ENCODE data around the gene LRMDA. TPM values are rescaled to one million over a fixed set of nuclear protein-coding genes. Genes with fewer than 3 reads are reported as not detected.

Gene LRMDA
- total RNA-seq, 3 donors from 2014 or later: 8.3 to 17.1 (median 11.1) TPM

DNA sequence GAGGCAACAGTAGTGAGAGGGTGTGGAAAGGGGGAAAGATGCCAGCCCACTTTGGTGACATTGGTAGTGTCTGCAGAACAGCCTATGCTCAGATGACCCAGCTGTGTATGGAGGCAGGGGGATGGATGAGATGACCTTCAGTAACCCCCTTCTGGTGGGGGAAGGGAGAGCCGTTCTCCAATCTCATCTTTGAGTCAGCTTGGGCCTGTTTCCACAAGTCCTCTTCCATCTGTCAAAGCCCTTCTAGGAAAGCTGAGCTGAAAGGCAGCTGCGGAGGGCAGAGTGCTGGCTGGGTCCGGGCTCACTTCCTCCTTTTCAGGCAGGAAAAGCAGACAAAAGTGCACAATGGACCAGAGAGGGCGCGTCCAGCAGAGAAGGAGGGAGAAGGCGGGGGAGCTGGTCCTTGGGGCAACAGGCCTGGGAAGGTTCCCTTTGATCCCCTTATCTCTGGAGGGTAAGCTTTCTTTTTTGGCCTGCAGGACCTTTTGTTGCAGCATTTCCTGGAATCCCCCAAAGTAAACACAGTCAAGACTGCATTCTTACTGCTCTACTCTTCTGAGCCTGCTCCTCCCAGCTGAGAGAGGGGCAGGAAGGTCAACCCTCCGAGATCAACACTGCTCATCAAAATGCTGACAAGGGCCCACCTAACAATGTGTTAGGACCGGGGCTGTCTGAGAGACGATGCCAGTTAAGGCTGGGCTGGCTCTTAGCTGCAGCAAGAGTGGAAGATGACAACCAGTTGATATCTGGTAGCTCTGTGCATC lies 1.2 kb upstream of the LRMDA start:
- DNase-seq (ENCODE audit: low spot score in 2 of 2): no peak
- peak overlapping the region in 1 of 3 donors; percentile 63 for H3K4me3 ChIP-seq
- no peaks in the 10 kb centered on the region for H3K36me3 ChIP-seq
- H3K9me3 ChIP-seq: no peaks in the 10 kb centered on the region
- peak overlapping the region in 1 of 2 donors; percentile 78 for H3K27ac ChIP-seq
- H3K27me3 ChIP-seq: no peaks in the 10 kb centered on the region
- TF ChIP-seq CTCF (IDR thresholded peaks at IDR 0.05): no peak
- TF ChIP-seq POLR2A (IDR thresholded peaks at IDR 0.05): no peak
- no peak for TF ChIP-seq POLR2AphosphoS5 (IDR thresholded peaks at IDR 0.05)
- H3K4me1 ChIP-seq: peaks cover 0 to 5% of the 10 kb centered on the region in 2 donors
- intact Hi-C loops (cut with DNase I; ENCODE audit: low total_unique reads): no loop called here

GRCh38 chr10:75432176-75432575 lies 752 bp downstream of the LRMDA start:
- H3K27me3 ChIP-seq: no peaks in the 10 kb centered on the region
- TF ChIP-seq POLR2A (IDR thresholded peaks at IDR 0.05) (no peak), CTCF (IDR thresholded peaks at IDR 0.05) (no peak), POLR2AphosphoS5 (IDR thresholded peaks at IDR 0.05) (no peak)
- intact Hi-C loops (cut with DNase I; ENCODE audit: low total_unique reads): no loop called here
- peak overlapping the region; percentile 61 to 80 (median 63) for H3K4me3 ChIP-seq
- no peak for DNase-seq (ENCODE audit: low spot score in 2 of 2)
- no peak overlapping the region for H3K27ac ChIP-seq
- no peaks in the 10 kb centered on the region for H3K36me3 ChIP-seq
- peaks cover 0 to 5% of the 10 kb centered on the region in 2 donors for H3K4me1 ChIP-seq
- H3K9me3 ChIP-seq: no peaks in the 10 kb centered on the region

DNA sequence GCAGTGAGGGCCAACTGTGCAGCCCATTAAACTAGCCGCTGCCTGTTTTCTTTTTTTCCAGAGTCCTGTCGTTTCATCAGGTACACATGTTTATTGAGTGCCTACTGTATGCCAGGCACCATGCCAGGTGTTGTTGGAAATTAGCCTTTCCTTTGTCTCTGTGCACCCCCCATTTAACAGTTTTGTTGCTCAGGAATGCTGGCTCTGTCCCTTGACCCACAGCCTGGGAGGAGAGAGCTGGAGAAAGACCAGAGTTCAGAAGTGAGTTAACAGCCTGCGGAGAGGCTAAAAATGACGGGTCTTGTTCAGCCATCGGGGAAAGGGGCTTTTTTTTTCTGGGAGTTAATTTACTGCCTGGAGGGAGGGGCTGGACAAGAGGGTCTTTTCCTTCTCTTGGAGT lies 1.3 kb downstream of the LRMDA start:
- Histone ChIP-seq H3K27ac (no peak overlapping the region), H3K4me3 (no peak overlapping the region), H3K4me1 (peaks cover 0 to 5% of the 10 kb centered on the region in 2 donors)

DNA sequence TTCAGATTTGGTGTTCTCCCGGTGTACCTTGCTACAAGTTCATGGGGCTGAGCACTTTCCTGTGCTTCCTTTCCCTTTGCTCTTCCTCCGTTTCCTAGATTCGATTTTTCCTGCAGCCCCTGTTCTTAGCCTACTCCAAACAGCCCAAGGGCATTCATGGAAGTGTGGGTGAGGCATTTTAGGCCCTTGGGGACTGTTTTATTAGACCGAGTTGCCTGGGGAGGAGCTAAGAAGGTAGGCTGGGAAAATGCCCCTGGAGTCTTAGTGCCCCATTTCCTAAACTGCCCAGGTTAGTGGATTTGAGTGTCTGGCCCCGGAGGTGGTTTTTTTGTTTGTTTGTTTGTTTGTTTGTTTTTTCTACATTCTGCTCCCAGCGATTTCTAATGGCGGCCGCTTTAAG lies 1.8 kb downstream of the LRMDA start:
- intact Hi-C loops (cut with DNase I; ENCODE audit: low total_unique reads): no loop called here
- no peak for DNase-seq (ENCODE audit: low spot score in 2 of 2)
- TF ChIP-seq POLR2A (IDR thresholded peaks at IDR 0.05) (no peak), POLR2AphosphoS5 (IDR thresholded peaks at IDR 0.05) (no peak), CTCF (IDR thresholded peaks at IDR 0.05) (no peak)
- no peak overlapping the region for H3K27ac ChIP-seq
- no peaks in the 10 kb centered on the region for H3K27me3 ChIP-seq
- no peaks in the 10 kb centered on the region for H3K36me3 ChIP-seq
- H3K4me1 ChIP-seq: peaks cover 0 to 5% of the 10 kb centered on the region in 2 donors
- no peaks in the 10 kb centered on the region for H3K9me3 ChIP-seq
- H3K4me3 ChIP-seq: no peak overlapping the region

More for the DNA sequence above, 1.3 kb downstream of the LRMDA start:
- Histone ChIP-seq H3K36me3 (no peaks in the 10 kb centered on the region), H3K9me3 (no peaks in the 10 kb centered on the region), H3K27me3 (no peaks in the 10 kb centered on the region)
- TF ChIP-seq CTCF (IDR thresholded peaks at IDR 0.05): no peak
- no peak for TF ChIP-seq POLR2AphosphoS5 (IDR thresholded peaks at IDR 0.05)
- TF ChIP-seq POLR2A (IDR thresholded peaks at IDR 0.05): no peak
- DNase-seq (ENCODE audit: low spot score in 2 of 2): no peak
- intact Hi-C loops (cut with DNase I; ENCODE audit: low total_unique reads): no loop called here

DNA sequence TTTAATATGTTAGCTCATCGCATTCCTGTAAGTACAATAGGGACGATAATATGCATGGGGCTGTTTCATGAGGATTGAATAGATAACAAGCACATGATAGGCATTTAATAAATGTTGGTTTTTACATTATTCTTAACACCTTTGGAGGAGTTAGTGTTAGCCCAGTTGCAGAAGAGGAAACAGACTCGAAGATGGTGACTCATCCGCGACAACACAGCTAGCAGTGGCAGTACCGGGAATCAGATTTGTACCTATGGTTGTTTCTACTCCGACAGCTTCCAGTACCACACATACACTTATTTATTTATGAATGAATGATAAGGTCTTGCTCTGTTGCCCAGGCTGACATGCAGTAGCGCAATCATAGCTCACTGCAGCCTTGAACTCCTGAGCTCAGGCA lies 2.9 kb downstream of the LRMDA start:
- Histone ChIP-seq H3K4me1 (peaks cover 0 to 5% of the 10 kb centered on the region in 2 donors), H3K27me3 (no peaks in the 10 kb centered on the region), H3K4me3 (no peak overlapping the region), H3K36me3 (no peaks in the 10 kb centered on the region), H3K9me3 (no peaks in the 10 kb centered on the region), H3K27ac (no peak overlapping the region)
- DNase-seq (ENCODE audit: low spot score in 2 of 2): no peak
- TF ChIP-seq CTCF (IDR thresholded peaks at IDR 0.05) (no peak), POLR2AphosphoS5 (IDR thresholded peaks at IDR 0.05) (no peak), POLR2A (IDR thresholded peaks at IDR 0.05) (no peak)
- intact Hi-C loops (cut with DNase I; ENCODE audit: low total_unique reads): no loop called here
